NCI-H774 (cell line): ENCODE measurements around the gene MTREX.

ENCODE experiments used
- DNase-seq: peaks from one replicate; lab custom pipeline; 2025; lab: John Stamatoyannopoulos, UW

The MTREX gene

DNA sequence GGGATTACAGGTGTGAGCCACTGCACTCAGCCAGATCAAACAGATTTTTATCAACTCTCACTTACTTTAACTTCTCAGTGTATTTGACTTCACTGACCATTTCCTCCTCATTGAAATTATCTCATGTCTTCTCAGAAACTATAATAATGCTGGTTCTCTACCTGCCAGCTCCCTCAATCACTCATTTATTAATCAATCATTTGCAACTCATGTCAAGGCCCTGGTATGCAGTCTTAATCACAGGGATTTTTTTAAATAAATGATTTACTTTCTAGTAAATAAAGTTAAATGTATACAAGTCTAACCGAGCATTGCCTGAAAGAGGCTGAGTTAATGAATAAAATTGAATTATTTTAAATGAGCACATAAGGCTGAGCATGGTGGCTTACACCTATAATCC lies 163.7 kb downstream of the MTREX start:
- DNase-seq: no peak

DNA sequence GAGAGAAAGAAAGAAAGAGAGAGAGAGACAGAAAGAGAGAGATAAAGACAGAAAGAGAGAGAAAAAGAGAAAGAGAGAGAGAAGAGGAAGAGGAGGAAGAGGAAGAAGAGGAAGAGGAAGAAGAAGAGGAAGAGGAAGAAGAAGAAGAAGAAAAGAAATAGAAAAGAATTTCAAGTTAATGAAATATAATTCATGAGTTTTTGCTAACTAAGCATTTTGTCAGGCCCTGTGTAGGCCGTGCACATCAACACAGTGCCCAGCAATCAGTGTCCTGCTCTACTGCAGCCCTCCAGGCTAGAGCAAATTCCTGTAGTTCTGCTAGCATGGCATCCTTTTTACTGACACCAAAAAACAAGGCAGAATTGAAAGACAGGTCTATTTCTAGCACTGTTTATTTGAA lies 164.9 kb downstream of the MTREX start:
- no peak for DNase-seq
